NCI-H69 (cell line): ENCODE measurements around the gene WDR77.

ENCODE experiments used
- DNase-seq: peaks from one replicate; lab custom pipeline; 2025; lab: John Stamatoyannopoulos, UW

WDR77 gene

DNA sequence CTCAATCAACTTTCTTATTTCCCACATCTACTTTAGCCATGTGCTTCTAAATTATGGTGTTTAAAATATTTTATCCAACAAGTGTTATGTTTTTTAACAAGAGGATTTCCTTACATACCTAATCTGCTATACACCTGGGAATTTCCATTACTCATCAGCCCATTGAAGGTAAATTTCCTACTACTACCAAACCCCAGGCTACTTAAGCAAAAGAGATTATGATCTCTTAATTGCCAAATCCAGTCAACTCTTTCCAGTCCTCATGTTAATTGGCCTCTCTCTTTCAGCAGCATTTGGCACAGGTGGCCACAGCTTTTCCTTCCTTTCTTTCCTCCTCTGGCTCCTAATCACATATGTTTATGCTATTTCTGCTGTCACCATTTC is 19.7 kb upstream of the WDR77 start:
- DNase-seq = peak; percentile 19

DNA sequence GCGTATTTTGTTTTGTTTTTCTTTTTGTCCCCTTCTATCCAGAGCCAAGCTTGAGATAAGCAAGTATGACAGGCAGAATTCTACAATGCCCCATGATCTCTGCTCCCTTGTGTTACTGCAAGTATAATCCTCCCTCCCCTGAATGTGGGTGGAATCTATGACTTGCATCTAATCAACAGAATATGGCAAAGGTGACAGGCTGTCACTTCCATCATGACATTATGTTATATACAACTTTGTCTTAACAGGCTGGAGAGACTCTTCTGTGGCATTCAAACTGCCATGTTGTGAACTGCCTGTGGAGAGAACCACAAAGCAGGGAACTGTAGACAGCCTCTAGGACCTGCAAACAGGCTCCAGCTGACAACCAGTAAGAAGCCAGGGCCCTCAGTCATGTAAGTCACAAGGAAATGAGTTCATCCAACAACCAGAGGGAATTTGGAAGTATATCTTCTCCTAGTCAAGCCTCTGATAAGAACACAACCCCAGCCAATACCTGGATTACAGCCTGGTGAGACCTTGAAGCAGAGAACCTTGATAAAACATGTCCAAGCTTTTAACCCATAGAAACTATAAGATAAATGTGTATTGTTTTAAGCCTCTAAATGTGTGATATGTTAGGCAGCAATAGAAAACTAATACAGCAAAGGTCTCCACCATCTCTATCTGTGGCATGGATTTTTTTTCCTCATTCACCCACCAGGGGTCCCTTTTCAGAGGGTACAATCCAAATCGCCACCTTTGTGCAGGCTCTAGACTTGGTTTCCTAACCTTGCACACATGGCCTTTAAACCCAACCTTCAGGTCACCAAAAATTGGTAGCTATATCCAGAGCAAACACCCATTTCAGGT is 19.0 kb upstream of the WDR77 start:
- no peak for DNase-seq

DNA sequence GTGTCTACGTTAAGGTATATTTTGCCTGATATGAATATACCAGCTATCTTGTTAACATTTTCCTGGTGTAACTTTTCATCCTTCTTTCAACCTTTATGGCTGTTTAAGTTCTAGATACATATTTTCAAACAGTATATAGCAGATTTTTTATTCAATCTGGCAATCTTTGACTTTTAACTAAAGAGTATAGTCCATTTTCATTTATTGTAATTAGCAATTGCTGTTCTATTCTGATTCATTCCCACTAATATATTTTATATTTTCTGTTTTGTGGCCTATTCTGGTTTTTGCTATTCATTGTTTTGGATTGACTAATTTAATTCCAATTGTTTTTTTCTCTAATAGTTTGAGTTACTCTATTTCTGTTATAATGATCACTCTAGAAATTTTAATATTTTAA is 17.4 kb upstream of the WDR77 start:
- no peak for DNase-seq

DNA sequence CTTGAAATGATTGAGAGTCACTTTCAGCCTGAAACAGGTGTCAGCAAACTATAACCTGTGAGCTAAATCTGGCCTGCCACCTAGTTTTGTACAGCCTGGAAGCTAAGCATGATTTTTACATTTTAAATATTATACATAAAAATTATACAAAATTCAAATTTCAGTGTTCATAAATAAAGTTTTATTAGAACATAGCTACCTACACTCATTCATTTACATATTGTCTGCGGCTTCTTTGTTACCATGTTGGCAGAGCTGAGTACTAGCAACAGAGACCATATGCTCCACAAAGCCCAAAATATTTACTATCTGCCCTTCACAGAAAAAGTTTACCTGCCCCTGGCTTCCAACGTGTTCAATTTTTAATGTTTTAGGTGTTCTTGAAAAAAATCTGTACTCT is 16.7 kb upstream of the WDR77 start:
- no peak for DNase-seq

DNA sequence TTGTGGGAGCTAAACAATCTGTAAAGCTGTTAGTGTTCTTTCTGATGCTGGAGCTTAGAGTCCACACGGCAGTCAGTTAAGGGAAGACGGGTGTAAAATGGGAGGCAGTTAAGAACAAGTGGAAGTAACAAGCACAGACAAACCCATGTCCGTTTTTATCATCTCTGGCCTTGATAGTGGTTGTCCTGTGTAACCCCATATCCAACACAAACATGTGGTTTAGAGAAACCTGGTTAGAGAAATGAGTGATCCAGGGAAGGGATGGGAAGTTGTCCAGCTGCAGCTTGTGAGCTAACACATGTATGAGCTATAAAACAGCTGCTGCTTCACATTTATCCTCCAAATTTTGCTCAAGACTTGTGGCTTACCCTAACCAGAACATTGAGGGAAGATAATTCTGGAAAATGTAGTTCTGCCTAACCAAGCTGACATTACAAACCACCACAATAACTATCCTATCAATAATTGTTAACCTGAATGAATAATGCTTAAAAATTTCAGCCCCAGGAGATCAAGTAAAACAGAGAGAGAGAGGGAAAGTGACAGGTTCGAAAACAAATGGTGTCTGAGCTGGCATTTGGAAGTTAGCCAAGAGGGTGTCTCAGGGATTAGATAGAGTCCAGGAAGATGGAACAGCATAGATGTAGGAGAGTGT is 14.1 kb upstream of the WDR77 start:
- DNase-seq = peak; percentile 3

DNA sequence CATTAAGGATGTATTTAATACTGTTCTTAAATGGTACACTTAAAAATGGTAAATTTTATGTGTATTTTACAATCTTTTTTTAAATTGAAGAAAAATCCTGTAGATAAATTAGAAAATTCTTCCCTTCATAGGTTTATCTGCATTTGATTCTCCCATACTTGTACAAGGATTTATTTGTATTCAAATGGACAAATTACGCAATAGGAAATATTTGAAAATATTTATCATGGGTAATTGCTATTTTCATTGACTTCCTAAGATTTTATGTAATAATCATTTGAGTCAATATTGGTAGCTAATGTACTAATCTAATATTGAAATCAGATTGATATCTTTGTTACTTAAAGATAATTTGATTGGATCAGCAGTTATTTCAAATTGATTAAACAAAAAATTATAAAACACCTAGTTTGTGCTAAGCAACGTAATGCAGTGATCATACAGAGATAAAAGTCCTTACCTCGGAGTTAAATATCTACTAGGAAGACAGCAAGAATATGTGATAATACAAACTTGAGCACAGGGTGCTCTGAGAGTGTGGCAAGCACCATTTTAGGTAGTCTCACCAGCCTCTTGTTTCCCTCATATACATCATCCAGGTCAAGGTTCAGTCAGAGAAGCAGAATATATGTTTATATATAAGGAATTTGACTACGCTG is 13.4 kb upstream of the WDR77 start:
- DNase-seq = no peak

DNA sequence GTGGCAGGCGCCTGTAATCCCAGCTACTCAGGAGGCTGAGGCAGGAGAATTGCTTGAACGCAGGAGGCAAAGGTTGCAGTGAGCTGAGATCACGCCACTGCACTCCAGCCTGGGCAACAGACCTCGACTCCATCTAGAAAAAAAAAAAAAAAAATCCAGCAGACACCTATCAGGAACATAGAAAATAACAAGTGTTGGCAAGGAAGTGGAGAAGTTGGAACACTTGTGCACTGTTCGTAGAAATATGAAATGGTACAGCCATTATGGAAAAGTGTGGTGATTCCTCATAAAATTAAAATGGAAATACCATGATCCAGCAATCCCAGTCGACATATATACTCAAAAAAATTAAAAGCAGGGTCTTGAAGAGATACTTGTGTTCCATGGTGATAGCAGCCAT is 12.7 kb upstream of the WDR77 start:
- no peak for DNase-seq

DNA sequence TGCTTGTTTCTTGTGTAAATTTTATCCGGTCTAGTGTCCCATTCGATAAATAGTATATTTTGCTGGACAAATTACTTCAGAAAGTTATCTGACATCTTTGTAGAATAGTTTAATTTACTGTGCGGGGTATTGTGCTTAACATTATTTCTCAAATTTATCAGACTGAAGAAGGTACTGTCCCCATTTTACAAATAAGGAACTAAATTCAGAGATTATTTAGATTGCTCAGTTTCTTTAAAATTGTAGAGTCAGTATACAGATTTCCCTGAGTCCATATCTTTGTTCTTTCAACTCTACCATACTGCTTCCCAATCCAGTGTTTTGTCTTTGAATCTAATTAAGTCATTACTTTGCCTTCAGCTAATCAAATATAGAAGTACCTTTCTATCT is 6.6 kb upstream of the WDR77 start:
- no peak for DNase-seq

DNA sequence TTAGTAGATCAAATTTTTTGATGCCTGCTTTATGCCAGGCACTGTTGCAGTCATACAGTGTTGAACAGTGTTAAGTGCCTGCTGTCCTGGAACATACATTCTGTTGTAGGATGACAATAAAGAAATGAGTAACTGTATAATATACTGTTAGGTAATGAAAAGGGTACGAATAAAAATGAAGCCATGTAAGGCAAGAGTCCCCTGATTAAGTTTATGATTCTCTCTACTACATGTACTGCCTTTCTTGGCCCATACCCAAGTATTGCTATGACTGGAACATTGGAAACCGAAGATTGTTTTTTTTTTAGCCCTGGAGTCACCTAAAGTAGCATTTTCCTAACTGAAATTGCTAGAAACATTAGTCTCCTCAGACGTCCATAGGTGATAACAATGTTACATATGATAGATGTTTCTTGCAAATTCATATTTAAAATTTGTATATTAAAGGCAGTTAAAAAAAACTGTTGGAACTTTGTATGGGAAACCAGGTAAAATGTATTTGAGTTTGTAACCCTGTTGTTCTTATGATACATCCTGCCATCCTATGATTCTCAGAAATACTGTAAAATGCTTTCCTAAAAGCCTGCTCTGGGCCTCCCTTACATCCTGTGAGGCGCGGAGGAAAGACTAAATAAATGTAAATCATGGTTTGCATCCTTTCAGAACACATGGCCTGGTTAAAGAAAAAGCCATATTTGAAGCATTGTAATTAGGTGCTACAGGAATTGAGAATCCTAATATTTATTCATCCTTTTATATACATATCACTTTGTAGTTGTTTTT is 6.0 kb upstream of the WDR77 start:
- DNase-seq = no peak

DNA sequence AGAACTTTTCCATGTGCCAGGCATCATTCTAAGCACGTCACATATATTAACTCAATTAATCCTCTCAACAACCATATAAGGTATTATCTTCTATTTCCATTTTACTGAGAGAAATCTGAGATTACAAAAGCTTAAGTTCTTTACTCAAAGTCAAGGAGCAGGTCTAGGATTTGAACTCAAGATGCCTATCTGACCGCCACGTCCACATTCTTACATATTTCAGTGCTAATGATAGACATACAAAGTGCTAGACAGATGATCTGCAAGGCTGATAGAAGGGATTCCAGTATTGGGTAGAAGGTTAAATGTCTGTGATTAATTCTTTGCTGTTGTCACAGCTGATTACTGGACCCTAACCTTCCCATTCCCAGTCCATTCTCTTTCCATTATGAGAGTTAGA is 4.7 kb upstream of the WDR77 start:
- no peak for DNase-seq

DNA sequence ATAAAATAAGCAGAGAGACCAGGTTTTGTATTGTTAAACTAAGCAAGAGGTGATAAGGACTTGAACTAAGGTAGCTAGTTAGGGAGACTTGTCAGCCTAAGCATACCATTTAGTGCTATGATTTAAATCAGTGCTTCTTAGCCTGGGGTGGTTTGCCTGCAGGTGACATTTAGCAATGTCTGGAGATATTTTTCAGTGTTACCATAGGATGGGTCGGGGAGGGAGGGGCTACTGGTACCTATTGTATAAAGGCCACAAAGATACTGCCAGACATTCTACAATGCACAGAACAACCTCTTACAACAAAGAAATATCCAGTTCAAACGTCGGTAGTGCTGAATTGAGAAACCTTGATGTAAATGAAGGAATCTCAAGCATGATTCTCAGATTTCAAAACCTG is 3.5 kb upstream of the WDR77 start:
- DNase-seq = no peak

DNA sequence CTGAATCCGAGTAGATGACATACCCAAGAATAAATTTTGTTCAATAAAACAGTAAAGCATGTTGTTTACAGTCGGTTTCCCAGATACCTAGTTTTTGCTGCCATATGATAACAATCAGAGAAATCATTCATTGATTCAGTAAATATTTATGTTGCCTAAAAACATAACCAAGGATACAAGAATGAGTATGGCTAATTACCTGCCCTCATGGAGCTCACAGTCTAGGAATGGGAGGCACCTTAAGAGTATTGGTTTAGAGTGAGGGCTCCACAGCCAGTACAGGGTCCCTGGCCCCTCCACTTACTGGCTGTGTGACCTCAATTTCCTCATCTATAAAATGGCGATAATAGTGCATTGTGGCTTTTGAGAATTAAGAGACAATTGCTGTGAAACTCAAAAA is 1.1 kb upstream of the WDR77 start:
- DNase-seq = no peak

DNA sequence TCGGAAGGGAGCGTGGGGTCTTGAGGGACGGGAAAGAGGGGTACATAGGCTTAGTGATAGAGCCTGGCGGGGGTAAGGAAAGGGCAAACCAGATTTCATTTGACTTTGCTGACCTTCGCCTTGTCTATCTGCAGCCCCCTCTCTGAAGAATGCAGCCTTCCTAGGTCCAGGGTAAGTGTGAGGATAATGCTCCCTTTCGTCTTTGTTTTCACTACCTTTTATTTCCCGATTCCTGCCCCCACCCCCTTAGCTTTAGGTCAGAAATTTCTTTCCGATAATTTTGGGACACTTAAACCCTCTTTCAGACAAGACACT is 604 bp upstream of the WDR77 start:
- DNase-seq = no peak

DNA sequence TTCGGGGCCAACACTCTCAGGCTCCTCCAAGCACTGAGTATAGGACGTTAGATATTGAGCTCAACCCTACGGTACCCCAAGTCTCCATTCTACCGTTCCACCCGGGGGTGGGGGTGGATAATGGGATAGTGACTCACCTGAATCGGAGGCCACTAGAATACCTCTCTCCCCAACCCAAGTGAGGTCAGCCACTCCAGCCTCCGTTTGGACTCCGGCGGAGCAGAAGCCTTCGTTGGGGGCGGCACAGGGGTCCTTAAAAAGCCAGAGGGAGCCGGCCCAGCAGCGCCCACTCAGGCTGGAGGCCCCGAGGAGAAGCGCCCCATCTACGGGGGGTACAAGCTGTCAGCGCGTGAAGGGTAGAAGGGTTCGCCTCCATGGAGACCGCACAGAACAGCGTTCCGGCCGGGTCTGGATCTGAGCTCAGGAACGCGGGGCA is 556 bp downstream of the WDR77 start:
- DNase-seq = peak; percentile 23

DNA sequence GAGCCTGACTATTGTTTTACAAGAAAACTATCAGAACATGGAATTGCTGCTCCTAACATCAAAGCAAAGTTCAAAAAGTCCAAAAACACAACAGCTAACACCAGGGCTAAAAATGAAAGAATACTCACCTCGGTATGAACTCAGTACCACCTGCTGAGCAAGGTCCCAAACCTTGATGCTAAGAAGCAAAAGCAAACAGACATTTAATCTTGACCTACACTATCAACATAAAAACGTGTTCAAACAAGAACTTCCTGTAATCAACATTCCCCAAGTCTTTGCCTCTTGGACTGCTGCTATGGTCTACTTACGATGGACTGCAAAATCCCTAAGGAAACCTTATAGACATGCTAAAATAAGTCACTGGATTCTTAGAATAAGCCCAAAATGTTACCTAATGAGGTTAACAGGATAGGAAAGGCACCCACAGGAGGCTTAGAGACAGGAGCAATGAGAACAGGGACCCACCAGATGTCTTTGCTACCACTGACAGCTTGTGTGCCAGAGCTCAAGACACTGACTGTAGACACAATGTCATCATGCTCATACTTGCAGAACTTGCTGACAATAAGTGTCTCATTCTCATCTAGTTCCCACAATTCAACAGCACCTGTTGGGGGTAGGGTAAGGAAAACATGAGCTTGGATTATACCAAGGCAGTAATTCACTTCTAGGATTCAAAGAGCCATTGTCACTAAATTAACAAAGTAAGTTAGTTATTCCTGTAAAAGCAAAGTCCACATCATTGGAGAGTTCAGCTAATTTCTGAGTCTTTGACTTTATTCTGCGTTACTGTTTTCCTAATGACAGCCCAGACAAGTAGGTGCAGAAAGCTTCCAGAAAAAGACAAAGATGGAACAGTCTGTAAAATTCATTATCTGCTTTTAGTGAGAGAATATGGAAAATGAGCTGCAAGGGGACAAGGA is 1.8 kb downstream of the WDR77 start:
- no peak for DNase-seq

DNA sequence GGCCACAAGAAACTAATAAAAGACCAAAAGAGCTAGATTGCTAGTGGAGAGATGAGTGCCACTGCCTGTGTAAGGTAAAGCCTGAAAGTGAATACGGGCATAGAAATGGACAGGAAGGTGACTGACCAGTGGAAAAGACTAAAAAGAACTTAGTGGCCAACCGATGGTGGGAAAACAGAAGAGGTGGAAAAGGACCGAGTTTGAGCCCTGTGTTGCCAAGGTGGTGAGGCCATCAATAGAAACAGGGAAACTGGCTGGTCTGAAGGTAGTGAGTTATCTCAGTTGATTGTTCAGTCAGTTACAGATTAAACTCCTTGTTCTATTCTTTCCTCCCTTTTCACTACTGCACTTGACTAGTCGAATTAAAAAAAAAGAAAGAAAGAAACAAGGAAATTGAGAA is 2.5 kb downstream of the WDR77 start:
- no peak for DNase-seq

DNA sequence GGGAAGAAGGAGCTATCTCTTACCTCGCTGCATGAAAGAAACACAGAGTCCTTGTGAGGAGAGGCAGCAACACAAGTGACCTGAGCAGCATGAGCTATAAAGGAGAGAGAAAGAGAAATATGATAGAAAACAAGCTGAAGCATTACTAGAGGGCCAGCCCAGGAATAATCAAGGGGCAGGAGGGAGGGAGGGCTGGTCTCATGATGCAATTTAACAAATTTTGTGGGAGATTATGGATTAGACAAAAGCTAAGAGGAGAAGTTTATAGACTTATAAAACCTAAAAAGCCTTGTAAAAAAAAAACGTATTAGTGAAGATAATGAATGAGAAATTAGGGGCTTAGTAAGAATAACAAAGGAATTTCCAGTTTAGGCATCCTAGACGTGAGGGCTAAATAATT is 5.0 kb downstream of the WDR77 start:
- DNase-seq = no peak

DNA sequence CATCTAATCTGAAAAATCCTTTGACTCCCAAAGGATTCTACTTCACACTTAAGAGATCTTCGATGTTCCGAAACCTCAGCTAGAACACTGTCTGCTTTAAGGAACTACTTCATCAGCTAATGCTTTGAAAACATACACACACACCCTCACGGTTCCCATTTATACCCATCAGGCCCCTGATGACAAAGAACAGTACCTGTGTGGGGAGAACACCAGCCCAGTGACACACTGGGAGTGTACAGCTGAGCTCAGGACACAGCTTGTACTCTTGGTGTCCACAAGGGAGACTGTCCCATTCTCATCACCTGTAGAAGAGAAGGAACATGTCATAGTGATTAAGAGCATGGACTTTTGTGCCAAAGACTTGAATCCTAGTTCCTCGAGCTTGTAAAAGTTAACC is 6.6 kb downstream of the WDR77 start:
- no peak for DNase-seq

DNA sequence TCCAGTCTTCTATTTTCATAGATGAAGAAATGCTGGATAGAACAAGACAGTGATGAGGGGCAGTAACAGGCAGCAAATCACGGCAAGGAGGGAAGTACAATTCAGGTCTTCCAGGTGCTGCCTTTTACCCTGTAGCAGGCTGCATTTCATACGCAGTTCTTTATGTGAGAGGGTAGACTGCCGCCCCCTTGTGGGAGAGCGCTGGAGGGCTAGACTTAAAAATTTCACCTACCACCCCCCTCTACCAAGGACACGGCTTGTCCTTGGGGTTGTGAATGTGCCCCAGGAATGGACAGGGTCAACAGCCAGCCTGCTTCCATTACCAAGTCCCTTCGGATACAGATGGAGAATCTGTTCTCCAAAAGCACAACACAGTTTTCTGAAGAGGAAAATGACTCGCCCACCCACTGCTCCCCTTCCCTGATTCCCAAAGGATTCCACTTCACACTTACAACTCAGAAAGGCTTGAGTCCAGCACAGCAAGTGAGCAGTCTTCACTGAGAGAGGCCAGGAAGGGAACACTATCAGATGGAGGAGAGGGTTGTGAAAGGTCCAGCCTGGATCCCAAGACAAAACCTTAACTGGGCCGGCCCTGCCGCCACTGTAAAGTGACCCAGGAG is 7.4 kb downstream of the WDR77 start:
- DNase-seq = no peak

DNA sequence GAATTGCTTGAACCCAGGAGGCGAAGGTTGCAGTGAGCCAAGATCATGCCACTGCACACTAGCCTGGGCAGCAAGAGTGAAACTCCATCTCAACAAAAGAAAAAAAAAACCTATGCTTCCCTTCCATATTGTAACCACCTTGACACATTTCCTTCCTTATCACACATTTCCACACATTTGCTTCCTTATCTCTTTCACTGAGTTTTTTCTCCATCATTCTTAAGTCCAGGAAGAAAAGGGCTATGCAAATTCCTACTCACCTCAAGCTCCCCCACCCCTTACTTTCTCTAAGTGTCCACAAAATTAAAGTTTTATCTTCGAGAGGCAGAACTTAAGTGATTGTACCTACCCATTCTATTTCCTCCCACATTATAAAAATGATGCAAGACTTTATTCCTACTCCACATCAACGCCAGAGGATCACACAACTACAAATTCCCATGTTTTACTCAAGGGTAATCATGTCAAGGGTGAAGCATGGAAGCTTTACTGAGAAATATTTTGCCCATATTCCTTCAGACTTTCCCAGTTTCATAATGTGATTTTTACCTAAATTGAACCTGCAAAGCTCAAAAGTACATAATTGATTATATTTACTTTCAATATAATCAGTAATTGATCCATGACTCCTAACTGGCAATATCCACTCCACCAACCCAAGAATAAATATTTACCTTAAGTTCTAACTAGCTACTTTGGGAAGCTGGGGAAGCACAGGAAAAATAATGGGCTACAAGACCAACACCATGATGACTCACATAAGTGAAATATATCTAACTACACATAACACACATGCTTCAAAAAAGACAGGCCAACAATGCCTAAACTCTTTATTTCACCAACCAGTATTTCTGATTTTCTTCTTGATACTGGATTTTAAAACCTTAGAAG is 9.3 kb downstream of the WDR77 start:
- no peak for DNase-seq
